GM19328 (cell line): Measurements from ENCODE around the gene PAQR3.
"Not testable (repeated sequence)": the region's sequence is repeated elsewhere in the genome, so short reads cannot be mapped to it uniquely, and the experiment has no call there.

Experiments
- ATAC-seq: cut with Tn5 transposase; IDR thresholded peaks from one replicate; pipeline ENCODE4 v1.9.1; 2021; ENCODE audit warnings: mild to moderate bottlenecking, moderate library complexity; ENCODE audit not compliant: unreplicated experiment

The PAQR3 gene

GRCh38 chr4:78930016-78930629 is 9.1 kb downstream of the PAQR3 start:
- ATAC-seq, result no peak

DNA sequence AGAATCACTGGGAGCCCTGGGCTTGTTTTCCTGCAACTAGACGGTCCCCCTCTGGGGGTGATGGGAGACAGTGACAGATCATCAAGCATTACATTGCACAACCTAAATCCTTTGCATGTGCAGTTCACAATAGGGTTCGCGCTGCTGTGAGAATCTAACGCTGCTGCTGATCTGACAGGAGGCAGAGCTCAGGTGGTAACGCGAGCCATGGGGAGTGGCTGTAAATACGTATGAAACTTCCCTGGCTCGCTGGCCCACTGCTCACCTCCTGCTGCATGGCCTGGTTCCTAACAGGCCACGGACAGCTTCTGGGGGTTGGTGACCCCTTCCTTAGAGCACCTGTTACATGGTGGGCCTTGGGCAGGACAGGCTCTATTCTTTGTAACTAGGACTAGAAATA is 10.4 kb downstream of the PAQR3 start:
- ATAC-seq, result no peak

DNA sequence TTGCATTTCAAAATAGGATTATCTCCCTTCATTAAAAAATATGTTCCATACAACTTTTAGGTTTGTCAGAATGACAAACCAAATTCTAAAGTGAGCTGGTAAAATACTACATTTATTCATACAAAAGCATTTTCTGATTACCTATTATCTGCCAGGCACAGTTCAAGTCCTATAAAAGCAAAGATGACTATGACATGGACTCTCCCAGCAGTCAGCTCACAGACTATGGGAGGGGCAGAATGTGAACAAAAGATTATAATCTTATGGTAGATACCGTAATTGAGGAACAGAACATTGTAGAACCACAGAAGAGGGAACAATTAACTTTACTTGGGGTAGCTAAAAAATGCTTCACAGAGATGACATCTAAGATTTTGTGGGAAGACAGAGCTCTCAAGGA is 12.4 kb downstream of the PAQR3 start:
- ATAC-seq, result no peak

- no peak for ATAC-seq
These were observed 15.6 kb downstream of the PAQR3 start for GRCh38 chr4:78923464-78924312.

- ATAC-seq, result no peak
These were observed 17.0 kb downstream of the PAQR3 start for GRCh38 chr4:78922207-78922606.

DNA sequence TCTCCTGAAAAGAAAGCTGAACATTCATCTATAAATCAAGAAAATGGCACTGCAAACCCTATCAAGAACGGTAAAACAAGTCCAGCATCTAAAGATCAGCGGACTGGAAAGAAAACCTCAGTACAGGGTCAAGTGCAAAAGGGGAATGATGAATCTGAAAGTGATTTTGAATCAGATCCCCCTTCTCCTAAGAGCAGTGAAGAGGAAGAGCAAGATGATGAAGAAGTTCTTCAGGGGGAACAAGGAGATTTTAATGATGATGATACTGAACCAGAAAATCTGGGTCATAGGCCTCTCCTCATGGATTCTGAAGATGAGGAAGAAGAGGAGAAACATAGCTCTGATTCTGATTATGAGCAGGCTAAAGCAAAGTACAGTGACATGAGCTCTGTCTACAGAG is 28.6 kb downstream of the PAQR3 start:
- ATAC-seq, result no peak

- ATAC-seq, result not testable (repeated sequence)
These were observed 30.3 kb downstream of the PAQR3 start for GRCh38 chr4:78908974-78909373.

GRCh38 chr4:78907638-78908037 is 31.6 kb downstream of the PAQR3 start:
- ATAC-seq, result no peak

DNA sequence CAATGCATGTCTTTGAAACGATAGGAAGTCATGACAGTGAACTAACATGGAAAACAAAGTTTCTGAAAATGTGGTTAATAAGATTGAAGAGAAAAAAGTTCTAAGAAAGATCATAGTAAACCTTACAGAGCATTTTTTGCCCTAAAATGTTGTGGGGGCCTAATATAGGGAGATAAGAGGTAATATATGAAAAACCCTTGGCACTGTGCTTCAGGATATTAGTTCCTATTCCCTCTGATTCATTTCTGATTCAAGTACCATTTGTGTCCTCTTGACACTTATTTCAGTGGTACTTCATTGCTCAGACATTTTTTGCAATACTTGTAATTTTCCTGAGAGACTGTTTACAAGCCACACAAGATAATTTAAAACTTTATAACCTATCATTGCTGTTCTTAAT is 35.1 kb downstream of the PAQR3 start:
- ATAC-seq, result no peak

DNA sequence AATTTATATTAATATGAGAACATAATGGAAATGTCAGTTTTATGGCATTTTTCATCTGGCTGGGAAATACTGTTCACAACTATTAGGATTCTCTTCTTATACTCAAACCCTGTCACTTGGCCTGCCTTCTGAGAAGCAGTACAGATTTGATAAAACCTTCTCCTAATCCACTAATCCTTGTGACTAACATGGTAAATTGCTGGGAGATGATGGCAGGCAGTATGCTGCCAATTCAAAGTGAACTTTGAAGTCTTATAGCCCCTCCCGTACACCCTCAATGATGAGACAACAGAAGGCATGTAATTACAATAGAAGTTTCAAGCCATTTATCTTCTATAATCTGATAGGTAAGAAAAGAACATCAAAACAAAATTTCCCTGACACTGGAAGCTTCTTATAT is 36.9 kb downstream of the PAQR3 start:
- no peak for ATAC-seq

GRCh38 chr4:78901882-78902281 is 37.4 kb downstream of the PAQR3 start:
- no peak for ATAC-seq

DNA sequence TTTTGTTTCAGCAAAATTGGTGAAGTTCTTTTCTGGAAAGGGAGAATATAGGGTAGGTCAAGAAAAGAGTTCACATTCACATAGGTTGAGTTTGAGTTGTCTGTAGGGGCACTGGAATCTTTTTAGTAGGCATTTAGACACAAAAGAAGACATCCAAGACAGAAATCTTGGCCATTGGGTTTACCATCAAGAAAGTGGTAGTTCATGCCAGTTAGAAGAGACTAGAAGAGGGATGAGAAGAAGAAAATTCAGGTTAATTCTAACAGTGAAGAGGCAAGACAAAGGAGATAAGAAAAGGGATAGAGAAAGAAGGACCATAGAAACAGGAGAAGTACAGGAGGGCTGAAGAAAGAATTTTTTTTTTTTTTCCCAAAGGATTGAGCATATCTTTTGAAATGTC is 39.9 kb downstream of the PAQR3 start:
- no peak for ATAC-seq

DNA sequence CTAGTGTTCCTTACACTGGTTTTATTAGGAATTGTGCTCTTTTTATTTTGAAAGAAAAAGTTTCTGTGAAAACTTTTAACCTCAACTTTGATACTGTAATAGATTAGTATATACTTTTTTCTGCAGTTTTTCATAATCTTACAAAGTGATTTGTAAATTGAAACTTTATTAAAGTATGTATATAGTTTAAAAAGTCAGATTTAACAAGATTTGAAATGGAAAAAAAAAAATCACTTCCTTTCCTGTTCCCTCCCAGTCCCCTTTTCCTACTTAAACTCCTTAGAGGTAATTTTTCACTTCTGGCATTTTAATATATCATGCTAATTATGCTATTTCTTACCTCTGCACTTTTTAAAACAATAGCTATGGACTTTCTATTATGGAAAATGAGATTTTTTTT is 49.3 kb downstream of the PAQR3 start:
- ATAC-seq, result no peak

DNA sequence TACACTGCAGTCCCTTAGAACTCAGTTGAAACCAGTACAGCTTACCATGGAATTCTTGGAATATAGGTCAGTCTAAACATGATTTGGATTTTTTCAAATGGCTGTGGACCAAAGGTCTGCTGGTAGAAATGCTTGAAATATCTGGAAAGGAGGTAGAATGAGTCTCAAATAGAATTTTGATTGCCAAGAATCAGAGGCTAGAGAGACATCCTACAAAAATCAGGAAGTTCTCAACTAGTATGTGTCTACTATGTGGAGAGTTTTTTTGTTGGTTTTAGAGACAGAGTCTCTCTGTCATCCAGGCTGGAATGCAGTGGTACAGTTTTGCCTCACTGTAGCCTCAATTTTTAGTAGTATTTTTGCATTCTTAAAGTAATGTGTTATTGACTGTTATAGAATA is 53.6 kb downstream of the PAQR3 start:
- ATAC-seq, result no peak

DNA sequence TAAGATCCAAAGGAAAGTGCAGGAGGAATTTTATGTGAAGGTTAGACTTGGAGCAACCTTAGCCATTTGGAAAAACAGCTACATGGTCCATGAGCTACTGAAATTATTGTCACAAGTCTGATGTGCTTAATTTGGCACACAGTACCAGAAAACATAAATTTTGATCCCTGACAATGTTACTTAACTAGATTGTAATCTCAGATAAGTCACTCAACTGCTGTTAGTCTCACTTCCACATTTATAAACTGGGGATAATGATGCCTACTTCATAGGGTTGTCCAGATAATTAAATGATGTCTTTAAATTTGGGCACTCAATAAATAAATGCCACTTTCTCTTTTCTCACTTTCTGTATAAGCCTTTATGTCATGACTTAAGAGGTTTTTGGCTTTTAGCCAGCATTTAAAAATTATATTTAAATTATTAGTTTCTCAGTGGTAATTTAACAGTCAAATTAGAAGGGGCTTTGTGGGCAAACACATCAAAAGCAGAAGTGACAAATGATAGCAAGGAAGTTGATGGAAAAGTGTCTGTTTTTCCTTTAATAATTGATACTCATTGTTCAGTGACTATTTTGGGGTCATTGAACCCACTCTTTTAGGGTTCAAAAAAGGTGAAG is 58.3 kb downstream of the PAQR3 start:
- ATAC-seq, result no peak

GRCh38 chr4:78878031-78878430 is 61.2 kb downstream of the PAQR3 start:
- ATAC-seq, result no peak

- ATAC-seq, result no peak
These were observed 62.5 kb downstream of the PAQR3 start for GRCh38 chr4:78876568-78877320.

GRCh38 chr4:78870056-78870455 is 69.2 kb downstream of the PAQR3 start:
- ATAC-seq, result no peak

GRCh38 chr4:78868712-78869111 is 70.5 kb downstream of the PAQR3 start:
- not testable (repeated sequence) for ATAC-seq

DNA sequence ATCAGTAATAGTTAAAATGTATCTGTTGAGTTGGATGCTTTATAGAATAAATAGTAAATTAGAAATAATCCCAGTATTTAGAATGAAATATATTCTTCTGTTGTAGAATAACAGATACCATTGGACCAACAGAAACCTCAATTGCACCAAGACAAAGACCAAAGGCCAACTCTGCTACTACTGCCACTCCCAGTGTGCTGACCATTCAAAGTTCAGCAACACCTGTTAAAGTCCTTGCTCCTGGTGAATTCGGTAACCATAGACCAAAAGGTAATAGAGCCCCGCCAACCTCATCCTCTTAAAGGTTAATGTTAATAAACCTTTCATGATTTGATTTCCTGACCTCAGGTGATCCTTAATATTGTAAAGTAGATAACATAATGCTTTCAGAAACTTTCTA is 73.8 kb downstream of the PAQR3 start:
- ATAC-seq, result no peak

- no peak for ATAC-seq
These were observed 74.7 kb downstream of the PAQR3 start for GRCh38 chr4:78864405-78865024.
